ENCODE data around the gene NAV3. TPM values are rescaled to one million over a fixed set of nuclear protein-coding genes. Genes with fewer than 3 reads are reported as not detected.

The NAV3 gene
- total RNA-seq, 4 donors from 2014 or later, result 4.6 to 10.7 (median 6.6) TPM

DNA sequence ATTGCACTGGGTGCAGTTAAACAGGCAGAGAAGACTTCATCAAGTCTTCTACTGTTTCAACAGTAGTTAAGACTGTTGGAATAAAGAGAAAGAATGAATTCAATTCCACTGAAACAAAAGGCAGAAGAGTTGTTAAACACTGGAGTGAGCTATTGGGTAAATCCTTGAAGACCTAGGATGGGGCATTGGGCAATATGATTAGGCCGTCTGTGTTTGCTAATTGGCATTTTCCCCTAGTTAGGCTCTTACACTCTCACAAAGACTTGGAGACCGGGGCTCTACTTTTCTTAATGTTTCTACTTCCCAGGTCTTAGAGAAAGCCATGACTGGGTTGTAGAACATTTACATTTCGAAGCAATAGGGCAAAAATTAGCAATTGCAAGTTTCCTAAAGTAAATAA, 402.1 kb downstream of the NAV3 start:
- ATAC-seq, result no peak
- no peak overlapping the region for H3K4me3 ChIP-seq
- H3K27ac ChIP-seq, result no peak overlapping the region
- no peaks in the 10 kb centered on the region for H3K36me3 ChIP-seq
- H3K4me1 ChIP-seq, result no peaks in the 10 kb centered on the region
- TF ChIP-seq POLR2AphosphoS5 (IDR thresholded peaks at IDR 0.05) (no peak), CTCF (IDR thresholded peaks at IDR 0.05) (no peak), EP300 (IDR thresholded peaks at IDR 0.05) (no peak), POLR2A (IDR thresholded peaks at IDR 0.05) (no peak)
- no peaks in the 10 kb centered on the region for H3K9me3 ChIP-seq
- H3K27me3 ChIP-seq, result no peaks in the 10 kb centered on the region
- 82 to 93% methylated on average over 2 to 3 of the region's 3 CpGs for WGBS, 2 donors (ENCODE audit: low coverage in 1 of 2)

GRCh38 chr12:78236264-78236663, 405.6 kb downstream of the NAV3 start:
- H3K27ac ChIP-seq, result no peak overlapping the region
- H3K4me1 ChIP-seq, result no peaks in the 10 kb centered on the region
- H3K4me3 ChIP-seq, result no peak overlapping the region
- no peak for TF ChIP-seq POLR2AphosphoS5 (IDR thresholded peaks at IDR 0.05)
- no peaks in the 10 kb centered on the region for H3K36me3 ChIP-seq
- WGBS, 2 donors (ENCODE audit: low coverage in 1 of 2), result 100% methylated on average over 1 of the region's 1 CpG
- H3K27me3 ChIP-seq, result no peaks in the 10 kb centered on the region
- no peaks in the 10 kb centered on the region for H3K9me3 ChIP-seq
- no peak for ATAC-seq

DNA sequence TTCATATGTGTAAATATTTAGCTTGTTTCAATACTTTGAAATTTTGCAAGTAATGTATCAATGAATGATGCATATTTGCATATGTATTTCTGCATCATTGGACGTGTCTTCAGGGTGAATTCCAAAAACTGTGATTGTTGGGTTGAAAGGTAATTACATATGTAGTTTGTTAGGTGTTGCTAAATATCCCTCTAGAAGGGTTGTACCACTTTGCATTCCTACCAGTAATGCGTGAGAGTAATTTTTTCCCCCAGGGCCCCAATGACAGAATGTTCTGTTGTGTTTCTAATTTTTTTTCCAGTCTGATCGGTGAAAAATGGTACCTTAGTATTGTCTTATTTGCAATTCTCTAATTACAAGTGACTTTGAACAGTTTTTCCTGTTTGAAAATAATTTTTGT, 408.9 kb downstream of the NAV3 start:
- Histone ChIP-seq H3K27me3 (no peaks in the 10 kb centered on the region), H3K36me3 (no peaks in the 10 kb centered on the region), H3K9me3 (no peaks in the 10 kb centered on the region), H3K4me1 (no peaks in the 10 kb centered on the region), H3K27ac (no peak overlapping the region), H3K4me3 (no peak overlapping the region)
- no peak for ATAC-seq
- WGBS, 2 donors (ENCODE audit: low coverage in 1 of 2), result 55 to 82% methylated on average over 3 of the region's 3 CpGs
- TF ChIP-seq CTCF (IDR thresholded peaks at IDR 0.05) (no peak), POLR2AphosphoS5 (IDR thresholded peaks at IDR 0.05) (no peak), POLR2A (IDR thresholded peaks at IDR 0.05) (no peak), EP300 (IDR thresholded peaks at IDR 0.05) (no peak)

DNA sequence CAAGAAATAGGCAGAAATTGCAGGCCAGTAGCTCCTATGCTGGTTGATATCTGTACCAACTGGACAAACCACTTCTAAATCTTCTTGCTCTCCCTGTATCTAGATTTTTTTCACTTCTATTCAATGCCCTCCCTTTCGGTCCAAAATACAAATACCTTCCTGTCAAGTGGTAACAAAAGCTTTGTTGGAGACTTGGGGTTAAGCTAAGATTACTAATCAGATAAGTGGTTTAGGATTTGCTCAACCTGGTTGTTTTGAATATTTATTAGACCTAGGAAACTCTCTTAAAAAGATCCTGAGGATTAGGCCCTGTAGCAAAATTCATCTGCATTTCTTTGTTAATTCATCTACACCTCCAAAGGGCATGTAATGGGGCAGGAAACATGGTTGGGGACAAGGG, 410.1 kb downstream of the NAV3 start:
- Histone ChIP-seq H3K27me3 (no peaks in the 10 kb centered on the region), H3K4me1 (no peaks in the 10 kb centered on the region), H3K9me3 (no peaks in the 10 kb centered on the region), H3K4me3 (no peak overlapping the region), H3K27ac (no peak overlapping the region), H3K36me3 (no peaks in the 10 kb centered on the region)
- WGBS, 2 donors (ENCODE audit: low coverage in 1 of 2), result 86 to 87% methylated on average over 1 of the region's 1 CpG
- TF ChIP-seq POLR2A (IDR thresholded peaks at IDR 0.05) (no peak), CTCF (IDR thresholded peaks at IDR 0.05) (no peak), EP300 (IDR thresholded peaks at IDR 0.05) (no peak), POLR2AphosphoS5 (IDR thresholded peaks at IDR 0.05) (no peak)
- ATAC-seq, result no peak

DNA sequence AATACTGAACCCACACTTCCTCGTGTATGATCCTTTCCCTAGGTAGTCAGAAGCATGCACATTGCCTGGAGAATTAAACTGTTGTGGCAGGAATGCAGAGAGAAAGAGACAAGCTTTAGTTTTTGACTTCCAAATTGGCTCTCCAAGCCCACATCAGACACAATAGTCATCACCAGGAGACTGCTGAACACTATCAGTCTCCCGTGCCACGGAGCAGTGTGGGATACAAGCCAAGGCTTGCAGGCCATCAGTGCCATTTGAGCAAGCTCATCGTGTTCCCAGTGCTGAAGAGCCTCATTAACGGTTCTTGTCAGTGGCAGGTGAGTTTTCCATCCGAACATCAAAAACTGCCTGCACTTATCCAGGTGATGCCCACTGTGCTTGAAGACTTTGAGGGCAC, 410.8 kb downstream of the NAV3 start:
- no peak for ATAC-seq
- Histone ChIP-seq H3K36me3 (no peaks in the 10 kb centered on the region), H3K9me3 (no peaks in the 10 kb centered on the region), H3K4me1 (no peaks in the 10 kb centered on the region), H3K27me3 (no peaks in the 10 kb centered on the region), H3K4me3 (no peak overlapping the region), H3K27ac (no peak overlapping the region)
- TF ChIP-seq POLR2AphosphoS5 (IDR thresholded peaks at IDR 0.05) (no peak), EP300 (IDR thresholded peaks at IDR 0.05) (no peak), POLR2A (IDR thresholded peaks at IDR 0.05) (no peak), CTCF (IDR thresholded peaks at IDR 0.05) (no peak)
- WGBS, 2 donors (ENCODE audit: low coverage in 1 of 2), result 69 to 91% methylated on average over 4 to 5 of the region's 6 CpGs

Data from gastroesophageal sphincter (tissue), 4 donors.